Spinal cord (tissue), 10 donors: ENCODE measurements around the gene DCANP1. TPM values are rescaled to one million over a fixed set of nuclear protein-coding genes. Genes with fewer than 3 reads are reported as not detected.

Experiments used
- DNase-seq, 6 donors: peaks; one replicate each; pipeline versions ENCODE4 v3.0.0 to v3.0.0-alpha.2; 2013 to 2015; ENCODE audit warnings: low spot score in 6 of 6, low read depth in 4 of 6
- H3K27ac ChIP-seq: one replicate; pipeline ENCODE4 v1.5.1; 2013; ENCODE audit warnings: low read depth, low read length, control low read depth
- H3K27me3 ChIP-seq: one replicate; pipeline ENCODE4 v1.6.1; 2013; ENCODE audit warnings: low read length; ENCODE audit not compliant: control insufficient read depth, insufficient read depth
- H3K36me3 ChIP-seq: one replicate; pipeline ENCODE4 v1.6.1; 2013; ENCODE audit warnings: low read length; ENCODE audit not compliant: control insufficient read depth, insufficient read depth
- H3K4me1 ChIP-seq: one replicate; pipeline ENCODE4 v1.6.1; 2013; ENCODE audit warnings: low read length; ENCODE audit not compliant: control insufficient read depth, insufficient read depth
- H3K4me3 ChIP-seq: one replicate; pipeline ENCODE4 v1.5.1; 2013; ENCODE audit warnings: low read depth, low read length, control low read depth
- H3K9me3 ChIP-seq: one replicate; pipeline ENCODE4 v1.6.1; 2013; ENCODE audit warnings: low read length; ENCODE audit not compliant: control insufficient read depth, insufficient read depth
- WGBS: methylation state at CpG from one replicate; pipeline ENCODE4 v1.1.5; 2013; ENCODE audit warnings: missing lambda C conversion rate; ENCODE audit not compliant: insufficient coverage; 5-methylcytosine and 5-hydroxymethylcytosine counted together
- polyA plus RNA-seq, 2 donors: library from polyadenylated mRNA; unstranded; fragments of 120-200 nt; gene quantifications; one replicate each; pipeline ENCODE4 v1.2.1, GENCODE V29; 2013; ENCODE audit not compliant: insufficient read length in 2 of 2
- total RNA-seq, 2 donors: library from RNA; depleted of rRNA in 1 of 2; stranded (reverse); fragments of 120-200 nt in 1 of 2; fragments of >200 nt in 1 of 2; gene quantifications; one replicate each; pipeline versions ENCODE4 v1.2.3 to v1.2.4, GENCODE V29; 2013 to 2014
- donor health status: healthy.

DCANP1 gene
- total and polyA plus RNA-seq, 4 donors = 0.10 to 0.11 TPM; not detected in 2

DNA sequence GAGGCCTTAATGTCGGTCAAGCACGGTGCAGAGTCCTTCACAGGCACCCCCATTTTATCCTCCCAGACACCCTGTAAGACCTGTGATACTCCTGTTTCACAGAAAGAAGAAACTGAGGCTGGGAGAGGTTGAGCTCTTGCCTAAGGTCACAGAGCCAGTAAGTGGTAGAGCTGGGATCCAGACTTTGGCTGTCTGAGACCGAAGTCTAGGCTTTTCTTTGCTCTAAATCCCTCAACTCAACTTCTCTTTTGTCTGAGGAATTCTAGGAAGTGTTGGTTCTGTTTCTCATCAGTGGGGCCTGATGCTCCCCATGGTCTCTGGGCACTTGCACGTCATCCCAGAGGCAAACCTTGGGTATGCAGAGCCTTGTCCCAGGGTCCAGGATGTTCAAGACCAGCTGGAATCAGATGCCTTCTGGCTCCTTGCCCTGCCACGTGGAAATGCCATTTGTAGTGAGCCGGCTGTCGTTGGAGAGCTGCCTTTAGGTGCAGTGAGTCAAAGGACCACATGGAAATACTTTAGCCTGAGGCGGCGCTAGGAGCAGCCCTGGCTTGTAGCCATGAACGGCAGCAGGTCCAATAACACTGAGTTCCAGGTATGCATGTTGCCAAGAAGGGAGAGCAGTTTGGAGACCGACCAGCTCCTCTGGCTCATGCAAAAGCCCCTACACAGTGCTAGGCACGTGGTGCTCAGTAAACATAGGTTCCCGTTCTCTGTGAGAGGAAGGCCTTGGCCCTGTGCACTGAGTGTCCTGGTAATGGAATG is 9.2 kb downstream of the DCANP1 start:
- Histone ChIP-seq H3K27me3 (peaks cover 5% of the 10 kb centered on the region), H3K27ac (no peak overlapping the region), H3K36me3 (no peaks in the 10 kb centered on the region), H3K4me3 (no peak overlapping the region), H3K4me1 (peaks cover 47% of the 10 kb centered on the region), H3K9me3 (no peaks in the 10 kb centered on the region)
- 45% methylated on average over 10 of the region's 13 CpGs for WGBS
- peak in 2 of 6 donors; percentile 57 to 66 for DNase-seq

DNA sequence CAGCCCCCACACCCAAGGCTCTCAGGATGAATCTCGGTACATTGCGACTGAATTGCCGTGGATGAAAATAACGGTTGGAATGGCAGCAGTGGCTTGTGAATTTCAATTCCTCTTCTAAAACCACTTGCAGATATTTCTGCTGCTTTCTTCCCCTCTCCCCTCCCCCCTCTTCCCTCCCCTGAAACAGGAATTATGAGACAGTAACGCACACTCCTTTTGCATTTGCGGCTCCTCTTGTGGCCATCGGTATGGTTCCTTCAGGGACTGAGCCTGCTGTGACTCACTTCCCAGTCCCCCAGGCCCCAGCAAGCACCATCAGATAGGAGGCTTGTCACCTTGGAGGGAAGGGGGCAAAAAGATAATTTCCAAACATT is 9.7 kb downstream of the DCANP1 start:
- H3K27me3 ChIP-seq = peaks cover 5% of the 10 kb centered on the region
- H3K36me3 ChIP-seq = no peaks in the 10 kb centered on the region
- 76% methylated on average over 4 of the region's 7 CpGs for WGBS
- no peaks in the 10 kb centered on the region for H3K9me3 ChIP-seq
- no peak for DNase-seq
- no peak overlapping the region for H3K4me3 ChIP-seq
- H3K27ac ChIP-seq = no peak overlapping the region
- H3K4me1 ChIP-seq = peaks cover 41% of the 10 kb centered on the region

DNA sequence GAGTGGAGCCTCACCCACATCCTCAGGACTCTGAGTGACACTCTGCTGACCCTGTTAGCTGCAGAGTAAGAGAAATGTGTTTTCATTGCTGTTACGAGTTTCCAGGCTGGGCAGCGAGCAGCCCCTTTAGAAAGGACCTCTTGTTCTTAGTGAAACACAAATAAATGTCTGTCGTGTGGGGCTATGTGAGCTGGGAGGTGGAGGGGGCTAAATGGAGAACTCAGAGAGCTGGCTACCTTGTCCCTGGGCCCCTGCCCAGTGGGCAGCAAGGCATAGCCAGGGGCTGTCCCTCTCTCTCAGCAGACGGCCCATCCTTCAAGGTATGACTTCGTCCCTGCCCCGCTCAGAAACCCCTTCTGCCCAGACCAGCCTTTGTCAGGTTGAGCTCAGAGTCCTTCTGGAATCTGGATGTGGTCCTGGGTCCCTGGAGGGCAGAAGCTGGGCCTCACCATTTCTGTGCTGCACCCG is 10.2 kb downstream of the DCANP1 start:
- Histone ChIP-seq H3K27me3 (peaks cover 5% of the 10 kb centered on the region), H3K4me3 (no peak overlapping the region), H3K36me3 (no peaks in the 10 kb centered on the region), H3K9me3 (no peaks in the 10 kb centered on the region), H3K27ac (no peak overlapping the region), H3K4me1 (peaks cover 40% of the 10 kb centered on the region)
- no peak for DNase-seq
- 47% methylated on average over 5 of the region's 7 CpGs for WGBS

DNA sequence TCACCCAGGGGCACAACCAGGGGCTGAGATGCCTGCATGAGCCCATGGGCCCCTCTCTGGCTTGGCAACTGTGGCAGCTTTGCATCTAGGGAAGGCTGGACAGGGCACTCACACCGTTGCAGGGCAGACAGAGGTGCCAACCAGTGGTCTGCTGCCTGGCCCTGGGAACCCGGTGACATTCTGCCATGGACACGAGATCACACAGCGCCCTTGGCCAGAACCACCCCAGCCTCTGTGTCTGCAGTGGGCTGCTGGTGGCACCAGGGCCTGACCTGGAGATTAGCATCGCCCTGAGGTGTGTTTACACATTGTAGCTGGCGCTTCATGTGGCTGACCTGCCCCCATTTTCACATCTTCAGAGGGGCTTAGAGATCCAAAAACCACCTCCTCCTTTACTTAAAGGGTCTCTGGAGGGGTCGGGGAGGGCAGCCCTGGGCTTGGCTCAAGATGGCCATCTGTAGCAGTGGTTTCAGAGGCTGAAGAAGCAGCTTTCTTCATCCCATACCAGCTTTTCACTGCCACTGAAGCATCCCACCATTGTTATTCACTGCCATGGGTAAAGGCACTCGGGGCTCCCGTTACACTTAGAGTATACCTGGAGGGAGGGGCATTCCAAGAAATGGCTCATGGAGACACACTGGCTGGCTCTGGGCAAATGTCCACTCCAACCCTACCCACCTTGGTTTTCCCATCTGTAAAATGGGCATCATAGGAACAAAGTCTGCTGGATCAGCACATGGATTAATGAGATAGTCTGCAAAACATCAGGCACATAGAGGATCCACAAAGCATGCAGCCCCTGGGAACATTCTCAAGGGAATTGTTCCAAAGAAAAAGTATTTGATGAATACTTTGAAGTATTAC is 11.4 kb downstream of the DCANP1 start:
- peaks cover 40% of the 10 kb centered on the region for H3K4me1 ChIP-seq
- H3K27me3 ChIP-seq = peaks cover 5% of the 10 kb centered on the region
- WGBS = 94% methylated on average over 8 of the region's 9 CpGs
- no peaks in the 10 kb centered on the region for H3K36me3 ChIP-seq
- no peak overlapping the region for H3K27ac ChIP-seq
- no peaks in the 10 kb centered on the region for H3K9me3 ChIP-seq
- no peak overlapping the region for H3K4me3 ChIP-seq
- DNase-seq = no peak

DNA sequence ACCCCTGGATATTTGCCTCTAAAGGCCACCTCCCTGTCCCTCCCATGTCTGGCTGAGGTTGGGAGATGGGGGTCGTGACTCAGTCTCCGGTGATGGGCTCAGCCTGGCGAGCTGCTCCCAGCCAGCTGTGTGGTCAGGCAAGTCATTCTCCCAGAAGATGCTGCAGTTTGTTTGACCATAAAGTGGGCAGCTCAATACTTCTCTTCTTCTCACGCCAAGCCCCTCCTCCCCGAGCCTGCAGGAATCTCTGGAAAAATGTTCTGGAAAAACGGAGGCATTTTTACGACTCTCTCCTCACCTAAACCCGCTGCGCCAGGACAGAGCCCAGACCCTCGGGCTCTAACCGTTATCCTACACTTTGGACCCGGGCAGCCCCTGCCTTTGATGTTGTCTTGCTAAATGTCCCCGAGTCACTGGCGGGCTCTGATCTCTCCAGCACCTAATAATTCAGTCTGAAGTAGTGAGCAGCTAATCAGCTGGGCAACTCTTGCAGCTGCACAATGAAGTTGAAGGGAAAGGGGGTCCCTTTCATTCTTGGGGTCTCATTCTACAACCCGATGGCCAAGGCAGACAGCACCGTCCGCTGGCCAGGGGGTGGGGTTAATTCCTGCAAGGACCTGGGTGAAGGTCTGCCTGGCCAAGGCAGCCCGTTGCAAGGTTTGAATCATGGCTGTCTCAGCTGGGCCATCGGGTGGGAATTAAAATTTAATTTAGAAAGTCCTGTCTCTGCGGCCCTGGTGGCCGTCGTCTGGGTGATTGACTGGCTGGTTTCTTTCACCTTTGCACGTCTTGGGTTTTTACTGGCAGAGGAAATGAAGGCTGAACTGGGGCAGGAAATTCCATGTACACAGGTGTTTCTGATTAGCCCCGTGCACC is 12.3 kb downstream of the DCANP1 start:
- no peak overlapping the region for H3K4me3 ChIP-seq
- 73% methylated on average over 24 of the region's 24 CpGs for WGBS
- H3K27ac ChIP-seq = no peak overlapping the region
- DNase-seq = no peak
- H3K27me3 ChIP-seq = peaks cover 5% of the 10 kb centered on the region
- H3K9me3 ChIP-seq = no peaks in the 10 kb centered on the region
- peaks cover 40% of the 10 kb centered on the region for H3K4me1 ChIP-seq
- no peaks in the 10 kb centered on the region for H3K36me3 ChIP-seq

DNA sequence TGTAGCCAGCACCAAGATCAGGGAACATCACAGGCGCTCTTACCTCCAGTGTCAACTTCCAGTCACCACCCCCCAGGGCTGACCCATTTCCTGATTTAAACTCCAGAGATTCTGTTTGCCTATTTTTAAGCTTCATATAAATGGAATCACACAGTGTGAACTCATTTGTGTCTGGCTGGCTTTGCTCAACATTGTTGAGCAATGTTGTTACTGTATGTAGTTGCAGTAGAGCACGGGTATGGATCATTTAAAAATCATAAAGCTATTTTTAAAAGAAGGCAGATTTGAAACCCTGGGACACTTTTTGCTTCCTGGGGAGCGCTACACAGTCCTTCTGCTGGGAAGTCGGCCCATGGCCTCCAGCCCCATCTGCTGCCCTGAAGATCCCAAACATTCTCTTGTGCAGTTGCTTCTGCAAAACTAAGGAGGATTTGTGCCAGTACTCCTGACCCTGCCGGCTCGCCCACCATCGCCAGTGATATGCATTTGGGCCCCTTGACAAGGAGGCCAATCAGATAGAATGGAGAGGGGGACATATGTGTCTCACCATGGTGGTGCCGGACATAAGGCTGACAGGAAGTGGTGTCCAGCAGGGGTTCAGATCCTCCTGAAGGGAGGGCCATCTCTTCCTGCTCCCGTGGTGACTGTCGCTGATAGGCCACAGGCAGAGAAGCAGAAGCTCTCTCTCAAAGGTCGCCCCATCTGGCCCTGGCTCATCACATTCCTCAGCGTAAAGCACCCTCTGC is 13.3 kb downstream of the DCANP1 start:
- WGBS = 76% methylated on average over 12 of the region's 12 CpGs
- Histone ChIP-seq H3K36me3 (no peaks in the 10 kb centered on the region), H3K9me3 (no peaks in the 10 kb centered on the region), H3K27me3 (peaks cover 5% of the 10 kb centered on the region), H3K4me3 (no peak overlapping the region), H3K27ac (no peak overlapping the region), H3K4me1 (peaks cover 36% of the 10 kb centered on the region)
- no peak for DNase-seq

DNA sequence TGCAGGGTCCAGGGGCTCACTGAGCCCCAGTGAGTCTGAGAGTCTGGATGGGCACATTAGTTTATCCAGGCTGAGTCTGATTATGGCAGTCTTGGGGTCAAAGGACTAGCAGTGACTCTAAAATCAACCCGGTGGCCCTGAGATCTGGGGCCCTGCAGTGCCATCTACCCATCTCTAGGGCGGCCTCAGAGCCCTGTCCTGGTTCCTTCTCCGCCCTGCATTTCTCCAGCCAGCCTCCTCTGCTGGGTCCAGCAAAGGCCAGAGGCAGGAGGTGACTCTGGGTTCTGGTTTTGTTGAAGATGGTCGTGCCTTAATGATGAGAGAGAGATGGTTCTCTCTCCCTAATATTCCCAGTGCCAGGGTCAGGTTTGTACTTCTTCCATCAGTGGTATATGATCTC is 15.0 kb downstream of the DCANP1 start:
- Histone ChIP-seq H3K4me3 (no peak overlapping the region), H3K27me3 (peaks cover 5% of the 10 kb centered on the region), H3K27ac (no peak overlapping the region), H3K9me3 (peaks cover 3% of the 10 kb centered on the region), H3K4me1 (peaks cover 24% of the 10 kb centered on the region), H3K36me3 (no peaks in the 10 kb centered on the region)
- no peak for DNase-seq
- WGBS = 60% methylated on average over 1 of the region's 4 CpGs

DNA sequence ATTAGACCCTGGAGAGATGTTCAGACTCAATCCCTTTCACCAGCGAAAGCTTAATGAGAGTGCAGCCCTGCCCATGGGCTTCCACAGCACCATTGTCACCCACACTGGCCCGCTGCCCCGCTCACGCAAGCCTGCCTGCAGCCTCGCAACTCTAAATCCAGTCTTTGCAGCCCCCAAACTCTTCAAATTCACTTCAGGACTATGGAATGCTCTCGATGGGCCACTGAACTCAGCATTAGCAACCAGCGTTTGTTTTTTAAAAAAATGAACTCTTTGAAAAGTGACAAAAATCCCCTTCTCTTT is 17.1 kb downstream of the DCANP1 start:
- 58% methylated on average over 6 of the region's 7 CpGs for WGBS
- Histone ChIP-seq H3K9me3 (peaks cover 3% of the 10 kb centered on the region), H3K4me1 (peaks cover 11% of the 10 kb centered on the region), H3K4me3 (no peak overlapping the region), H3K36me3 (no peaks in the 10 kb centered on the region), H3K27me3 (peaks cover 5% of the 10 kb centered on the region), H3K27ac (no peak overlapping the region)
- DNase-seq = no peak
